Breast epithelium (tissue), 4 donors: ENCODE results near the gene MICA. TPM values are rescaled to one million over a fixed set of nuclear protein-coding genes. Genes with fewer than 3 reads are reported as not detected.
"Not testable (repeated sequence)": the region's sequence is repeated elsewhere in the genome, so short reads cannot be mapped to it uniquely, and the experiment has no call there.

Experiments
- DNase-seq, 2 donors: peaks; one replicate each; pipeline ENCODE4 v3.0.0-alpha.2; 2019; ENCODE audit warnings: low spot score in 2 of 2
- H3K27ac ChIP-seq, 2 donors: fragments of 200-600 bp; sonication (generic) in 1 of 2; one replicate each; pipeline ENCODE4 v1.5.1; 2016 to 2019; ENCODE audit warnings: mild to moderate bottlenecking in 1 of 2
- H3K27me3 ChIP-seq, 2 donors: fragments of 200-600 bp; sonication (generic) in 1 of 2; one replicate each; pipeline versions ENCODE4 v1.5.1 to v1.6.0; 2017 to 2019; ENCODE audit warnings: control low read depth in 1 of 2, mild to moderate bottlenecking in 1 of 2
- H3K36me3 ChIP-seq: fragments of 200-600 bp; one replicate; pipeline ENCODE4 v1.5.1; 2019
- H3K4me1 ChIP-seq, 2 donors: fragments of 200-600 bp; sonication (generic); one replicate each; pipeline ENCODE4 v1.5.1; 2016 to 2019; ENCODE audit warnings: control low read depth in 1 of 2
- H3K4me3 ChIP-seq, 3 donors: fragments of 200-600 bp; sonication (generic); 1 replicate in 2 of 3; 2 replicates in 1 of 3; pipeline ENCODE4 v1.5.1; 2016 to 2019; ENCODE audit warnings: mild to moderate bottlenecking in 3 of 3, moderate library complexity in 2 of 3
- H3K9me3 ChIP-seq, 2 donors: fragments of 200-600 bp; sonication (generic) in 1 of 2; one replicate each; pipeline ENCODE4 v1.5.1; 2016 to 2019; ENCODE audit warnings: control low read depth in 1 of 2
- CTCF ChIP-seq, 3 donors: fragments of 450-650 bp; IDR thresholded peaks; one replicate each; pipeline ENCODE4 v1.5.1; 2016 to 2017; ENCODE audit warnings: antibody characterized with exemption in 3 of 3, mild to moderate bottlenecking in 3 of 3, moderate library complexity in 3 of 3
- POLR2A ChIP-seq: fragments of 450-650 bp; IDR thresholded peaks from one replicate; pipeline ENCODE4 v1.6.1; 2016; ENCODE audit warnings: antibody characterized with exemption, mild to moderate bottlenecking, moderate library complexity
- POLR2AphosphoS5 ChIP-seq, 3 donors: sonication (generic); formaldehyde crosslinking; IDR thresholded peaks; one replicate each; pipeline ENCODE4 v1.6.1; 2017; ENCODE audit warnings: antibody characterized with exemption in 3 of 3
- intact Hi-C: fragments of 100-400 bp; cut with DNase I; formaldehyde crosslinking; loops from one replicate; pipeline ENCODE4 v1.15.1; 2023; ENCODE audit warnings: low total_unique reads
- total RNA-seq, 3 donors: library from RNA; depleted of rRNA; stranded (reverse); fragments of >200 nt; gene quantifications; one replicate each; pipeline ENCODE4 v1.1.0, GENCODE V29; 2016

The MICA gene
- total RNA-seq, 3 donors from 2014 or later: 14.9 to 28.1 (median 23.6) TPM

DNA sequence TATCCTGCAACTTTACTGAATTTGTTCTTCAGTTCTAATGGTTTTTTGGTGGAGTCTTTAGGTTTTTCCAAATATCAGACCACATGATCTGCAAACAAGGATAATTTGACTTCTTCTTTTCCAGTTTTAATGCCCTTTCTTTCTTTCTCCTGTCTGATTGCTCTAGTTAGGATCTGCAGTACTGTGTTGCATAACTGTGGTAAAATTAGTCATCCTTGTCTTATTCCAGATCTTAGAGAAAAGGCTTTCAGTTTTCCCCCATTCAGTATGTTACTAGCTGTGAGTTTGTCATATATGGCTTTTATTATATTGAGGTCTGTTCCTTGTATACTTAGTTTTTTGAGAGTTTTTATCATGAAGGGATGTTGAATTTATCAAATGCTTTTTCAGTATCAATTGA is 4.3 kb downstream of the MICA start:
- DNase-seq: no peak
- TF ChIP-seq POLR2A: no peak
- no peak for TF ChIP-seq POLR2AphosphoS5 (IDR thresholded peaks at IDR 0.05)
- TF ChIP-seq CTCF (IDR thresholded peaks at IDR 0.05): no peak
- no peaks in the 10 kb centered on the region for H3K36me3 ChIP-seq
- H3K4me3 ChIP-seq: no peak overlapping the region
- peaks cover 0 to 6% of the 10 kb centered on the region in 2 donors for H3K4me1 ChIP-seq
- H3K27ac ChIP-seq: no peak overlapping the region
- H3K9me3 ChIP-seq: no peaks in the 10 kb centered on the region
- intact Hi-C loops: no loop called here
- no peaks in the 10 kb centered on the region for H3K27me3 ChIP-seq

DNA sequence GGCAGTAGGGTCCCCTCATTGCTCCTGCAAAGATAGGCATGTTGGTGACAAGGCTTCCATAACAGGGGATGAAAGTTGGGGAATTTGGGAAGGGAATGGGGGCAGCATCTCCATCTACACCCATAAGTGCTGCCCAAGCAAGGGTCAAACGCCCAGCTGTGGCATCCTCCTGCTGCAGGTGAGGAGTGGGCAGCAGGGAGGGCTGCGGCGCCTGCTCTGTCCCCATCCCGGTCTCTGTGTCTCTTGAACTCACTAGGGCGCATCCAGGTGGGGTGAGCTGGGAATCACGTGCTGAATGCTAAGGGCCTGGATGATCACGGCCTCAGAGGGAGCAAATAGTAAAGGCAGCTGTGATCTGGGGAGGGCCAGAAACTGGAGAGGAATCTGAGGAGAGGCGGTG is 9.1 kb downstream of the MICA start:
- H3K27ac ChIP-seq: no peak overlapping the region
- H3K4me1 ChIP-seq: no peaks in the 10 kb centered on the region
- no peak for DNase-seq
- H3K9me3 ChIP-seq: no peaks in the 10 kb centered on the region
- no peak for TF ChIP-seq CTCF (IDR thresholded peaks at IDR 0.05)
- no peaks in the 10 kb centered on the region for H3K27me3 ChIP-seq
- no peaks in the 10 kb centered on the region for H3K36me3 ChIP-seq
- intact Hi-C loops: no loop called here
- no peak overlapping the region for H3K4me3 ChIP-seq

GRCh38 chr6:31414148-31414770 is 10.9 kb downstream of the MICA start:
- H3K36me3 ChIP-seq, H3K9me3 ChIP-seq, H3K27ac ChIP-seq, DNase-seq, H3K4me1 ChIP-seq, intact Hi-C loops, H3K27me3 ChIP-seq, H3K4me3 ChIP-seq: not testable (repeated sequence)

- Histone ChIP-seq H3K9me3 (no peaks in the 10 kb centered on the region), H3K4me1 (no peaks in the 10 kb centered on the region), H3K4me3 (no peak overlapping the region), H3K27ac (no peak overlapping the region), H3K27me3 (no peaks in the 10 kb centered on the region), H3K36me3 (no peaks in the 10 kb centered on the region)
- intact Hi-C loops: no loop called here
- TF ChIP-seq CTCF (IDR thresholded peaks at IDR 0.05): no peak
- TF ChIP-seq POLR2AphosphoS5 (IDR thresholded peaks at IDR 0.05): no peak
- TF ChIP-seq POLR2A: no peak
- DNase-seq: no peak
Observed at GRCh38 chr6:31414771-31415265, 11.4 kb downstream of the MICA start.

GRCh38 chr6:31416394-31417014 is 13.1 kb downstream of the MICA start:
- Histone ChIP-seq H3K36me3 (no peaks in the 10 kb centered on the region), H3K9me3 (no peaks in the 10 kb centered on the region), H3K27ac (no peak overlapping the region), H3K4me1 (no peaks in the 10 kb centered on the region), H3K27me3 (no peaks in the 10 kb centered on the region), H3K4me3 (no peak overlapping the region)
- TF ChIP-seq POLR2A: no peak
- no peak for TF ChIP-seq CTCF (IDR thresholded peaks at IDR 0.05)
- no peak for TF ChIP-seq POLR2AphosphoS5 (IDR thresholded peaks at IDR 0.05)
- DNase-seq: no peak
- intact Hi-C loops: no loop called here
